HG02763 (cell line): ENCODE results near the gene CCR3.

ENCODE experiments used
- ATAC-seq: cut with Tn5 transposase; IDR thresholded peaks from one replicate; pipeline ENCODE4 v1.9.1; 2021; ENCODE audit warnings: mild to moderate bottlenecking, moderate library complexity; ENCODE audit not compliant: unreplicated experiment

The CCR3 gene

GRCh38 chr3:46218196-46218709 lies 24.0 kb upstream of the CCR3 start:
- ATAC-seq = no peak

GRCh38 chr3:46221391-46221790 lies 20.9 kb upstream of the CCR3 start:
- no peak for ATAC-seq

GRCh38 chr3:46221938-46222337 lies 20.3 kb upstream of the CCR3 start:
- no peak for ATAC-seq

GRCh38 chr3:46222435-46223161 lies 19.7 kb upstream of the CCR3 start:
- no peak for ATAC-seq

- ATAC-seq = no peak
Observed at GRCh38 chr3:46228260-46229242, 13.7 kb upstream of the CCR3 start.

- ATAC-seq = no peak
Observed at GRCh38 chr3:46231323-46231722, 10.9 kb upstream of the CCR3 start.

GRCh38 chr3:46233194-46233593 lies 9.1 kb upstream of the CCR3 start:
- ATAC-seq = no peak

GRCh38 chr3:46235425-46235824 lies 6.8 kb upstream of the CCR3 start:
- no peak for ATAC-seq

GRCh38 chr3:46236294-46237054 lies 5.8 kb upstream of the CCR3 start:
- no peak for ATAC-seq

GRCh38 chr3:46238386-46238785 lies 3.9 kb upstream of the CCR3 start:
- ATAC-seq = no peak

- no peak for ATAC-seq
Observed at GRCh38 chr3:46239301-46239938, 2.8 kb upstream of the CCR3 start.

GRCh38 chr3:46239952-46240351 lies 2.3 kb upstream of the CCR3 start:
- ATAC-seq = no peak

- no peak for ATAC-seq
Observed at GRCh38 chr3:46243560-46243959, 1.3 kb downstream of the CCR3 start.

GRCh38 chr3:46245146-46245545 lies 2.9 kb downstream of the CCR3 start:
- ATAC-seq = no peak

GRCh38 chr3:46252980-46253379 lies 10.7 kb downstream of the CCR3 start:
- no peak for ATAC-seq

GRCh38 chr3:46258525-46258924 lies 16.3 kb downstream of the CCR3 start:
- ATAC-seq = no peak

- no peak for ATAC-seq
Observed at GRCh38 chr3:46261926-46262594, 19.8 kb downstream of the CCR3 start.

- no peak for ATAC-seq
Observed at GRCh38 chr3:46264002-46264401, 21.7 kb downstream of the CCR3 start.

GRCh38 chr3:46266598-46266997 lies 24.3 kb downstream of the CCR3 start:
- ATAC-seq = no peak

GRCh38 chr3:46269556-46269955 lies 27.3 kb downstream of the CCR3 start:
- ATAC-seq = no peak
